Chondrocyte (in vitro differentiated cells): Measurements from ENCODE around the gene ENO2. TPM values are rescaled to one million over a fixed set of nuclear protein-coding genes. Genes with fewer than 3 reads are reported as not detected.
A peak's percentile ranks its signal among the peaks of the same experiment; 100 is the strongest.

ENCODE experiments used
- DNase-seq: peaks from one replicate; pipeline ENCODE4 v3.0.0; 2021; ENCODE audit warnings: mixed read lengths, low spot score
- H3K27ac Mint-ChIP-seq: one replicate; pipeline ENCODE4 v1.8.0; 2021; ENCODE audit warnings: mild to moderate bottlenecking, moderate library complexity, mixed read lengths; ENCODE audit not compliant: unreplicated experiment
- H3K27me3 Mint-ChIP-seq: 2 replicates; pipeline ENCODE4 v1.8.0; 2021; ENCODE audit warnings: low read depth, mixed read lengths
- H3K36me3 Mint-ChIP-seq: 2 replicates; pipeline ENCODE4 v1.8.0; 2021; ENCODE audit warnings: low read depth, mixed read lengths
- H3K4me1 Mint-ChIP-seq: 2 replicates; pipeline ENCODE4 v1.8.0; 2021; ENCODE audit warnings: low read depth, mild to moderate bottlenecking, mixed read lengths
- H3K4me3 Mint-ChIP-seq: one replicate; pipeline ENCODE4 v1.8.0; 2021; ENCODE audit warnings: mild to moderate bottlenecking, moderate library complexity, mixed read lengths; ENCODE audit not compliant: unreplicated experiment
- H3K9me3 Mint-ChIP-seq: 2 replicates; pipeline ENCODE4 v1.8.0; 2021; ENCODE audit warnings: low read depth, mixed read lengths
- total RNA-seq: library from RNA; stranded (reverse); gene quantifications from 3 replicates; pipeline ENCODE4 v1.2.1, GENCODE V29; 2021
- TF ChIP-seq, protein P1 (sequence below): fragments of 200-600 bp; sonication (generic); IDR thresholded peaks from 2 replicates; pipeline ENCODE4 v1.5.0; 2021; ENCODE audit warnings: antibody characterized with exemption, mild to moderate bottlenecking, moderate library complexity

The ENO2 gene
- total RNA-seq, 1 donor from 2014 or later: 58.6 TPM

GRCh38 chr12:6943389-6943721 is 29.0 kb downstream of the ENO2 start:
- no peaks in the 10 kb centered on the region for H3K9me3 Mint-ChIP-seq
- no peak for DNase-seq
- TF ChIP-seq, protein P1, sequence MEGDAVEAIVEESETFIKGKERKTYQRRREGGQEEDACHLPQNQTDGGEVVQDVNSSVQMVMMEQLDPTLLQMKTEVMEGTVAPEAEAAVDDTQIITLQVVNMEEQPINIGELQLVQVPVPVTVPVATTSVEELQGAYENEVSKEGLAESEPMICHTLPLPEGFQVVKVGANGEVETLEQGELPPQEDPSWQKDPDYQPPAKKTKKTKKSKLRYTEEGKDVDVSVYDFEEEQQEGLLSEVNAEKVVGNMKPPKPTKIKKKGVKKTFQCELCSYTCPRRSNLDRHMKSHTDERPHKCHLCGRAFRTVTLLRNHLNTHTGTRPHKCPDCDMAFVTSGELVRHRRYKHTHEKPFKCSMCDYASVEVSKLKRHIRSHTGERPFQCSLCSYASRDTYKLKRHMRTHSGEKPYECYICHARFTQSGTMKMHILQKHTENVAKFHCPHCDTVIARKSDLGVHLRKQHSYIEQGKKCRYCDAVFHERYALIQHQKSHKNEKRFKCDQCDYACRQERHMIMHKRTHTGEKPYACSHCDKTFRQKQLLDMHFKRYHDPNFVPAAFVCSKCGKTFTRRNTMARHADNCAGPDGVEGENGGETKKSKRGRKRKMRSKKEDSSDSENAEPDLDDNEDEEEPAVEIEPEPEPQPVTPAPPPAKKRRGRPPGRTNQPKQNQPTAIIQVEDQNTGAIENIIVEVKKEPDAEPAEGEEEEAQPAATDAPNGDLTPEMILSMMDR: no peak
- H3K4me3 Mint-ChIP-seq: peak overlapping the region; percentile 91
- no peaks in the 10 kb centered on the region for H3K27me3 Mint-ChIP-seq
- H3K27ac Mint-ChIP-seq: peak overlapping the region; percentile 92
- H3K36me3 Mint-ChIP-seq: peaks cover 16% of the 10 kb centered on the region
- peaks cover 45% of the 10 kb centered on the region for H3K4me1 Mint-ChIP-seq

- H3K27me3 Mint-ChIP-seq: no peaks in the 10 kb centered on the region
- H3K9me3 Mint-ChIP-seq: no peaks in the 10 kb centered on the region
- peak within 1 kb of the TSS; percentile 92 for H3K27ac Mint-ChIP-seq
- no peak for DNase-seq
- peaks cover 16% of the 10 kb centered on the region for H3K36me3 Mint-ChIP-seq
- TF ChIP-seq, protein P1: no peak
- peak within 1 kb of the TSS; percentile 91 for H3K4me3 Mint-ChIP-seq
- H3K4me1 Mint-ChIP-seq: peaks cover 45% of the 10 kb centered on the region
Observed at GRCh38 chr12:6943722-6944380, 29.5 kb downstream of the ENO2 start, which contains the start of the genes C12orf57 and RNU7-1. C12orf57 (plus strand) TSS chr12:6944022; CDS start chr12:6944122, 100 bp downstream. RNU7-1 (plus strand) TSS chr12:6943816.

DNA sequence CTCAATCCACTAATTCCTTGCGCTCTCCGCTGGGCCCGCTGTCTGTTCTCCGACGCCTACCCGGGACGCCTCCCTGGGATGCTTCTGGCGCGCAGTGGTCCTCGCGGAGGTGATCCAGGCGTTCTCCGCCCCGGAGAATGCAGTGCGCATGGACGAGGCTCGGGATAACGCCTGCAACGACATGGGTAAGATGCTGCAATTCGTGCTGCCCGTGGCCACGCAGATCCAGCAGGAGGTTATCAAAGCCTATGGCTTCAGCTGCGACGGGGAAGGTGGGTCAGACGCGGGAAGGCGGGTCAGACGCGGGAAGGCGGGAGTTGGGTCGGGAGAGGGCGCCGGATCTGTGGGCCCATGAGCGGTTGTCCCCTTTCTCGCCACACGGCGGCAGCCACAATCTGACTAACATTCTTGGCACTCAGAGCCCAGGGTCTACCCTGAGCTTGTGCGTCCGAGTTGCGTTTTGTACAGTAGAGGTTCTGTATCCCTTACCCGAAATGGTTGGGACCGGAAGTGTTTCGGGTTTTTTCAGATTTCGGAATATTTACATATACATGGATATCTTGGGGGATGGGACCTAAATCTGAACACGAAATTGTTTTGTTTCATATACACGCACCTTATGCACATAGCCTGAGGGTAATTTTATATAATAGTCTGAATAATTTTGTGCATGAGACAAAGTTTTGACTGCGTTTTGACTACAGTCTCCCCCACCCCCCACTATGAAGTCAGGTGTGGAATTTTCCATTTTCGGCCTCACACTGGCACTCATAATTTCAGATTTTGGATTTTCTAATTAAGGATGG is 30.2 kb downstream of the ENO2 start:
- H3K27me3 Mint-ChIP-seq: no peaks in the 10 kb centered on the region
- H3K9me3 Mint-ChIP-seq: no peaks in the 10 kb centered on the region
- DNase-seq: no peak
- H3K27ac Mint-ChIP-seq: peak overlapping the region; percentile 92
- TF ChIP-seq, protein P1: peak; percentile 95
- peaks cover 14% of the 10 kb centered on the region for H3K36me3 Mint-ChIP-seq
- peaks cover 42% of the 10 kb centered on the region for H3K4me1 Mint-ChIP-seq
- peak overlapping the region; percentile 91 for H3K4me3 Mint-ChIP-seq

DNA sequence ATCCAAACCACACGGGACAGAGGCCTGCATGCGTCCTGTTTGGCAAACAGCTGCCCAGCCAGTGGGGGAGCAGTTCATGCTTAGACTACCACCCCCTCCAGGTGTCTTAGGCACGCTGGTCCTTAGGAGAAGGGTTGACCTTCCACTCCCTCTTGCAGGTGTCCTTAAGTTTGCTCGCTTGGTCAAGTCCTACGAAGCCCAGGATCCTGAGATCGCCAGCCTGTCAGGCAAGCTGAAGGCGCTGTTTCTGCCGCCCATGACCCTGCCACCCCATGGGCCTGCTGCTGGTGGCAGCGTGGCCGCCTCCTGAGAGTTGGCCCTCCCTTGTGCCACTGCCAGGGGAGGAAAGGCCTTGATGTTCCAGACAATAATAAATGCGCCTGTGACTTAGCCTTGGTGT is 31.2 kb downstream of the ENO2 start:
- Mint-ChIP-seq H3K4me1 (peaks cover 39% of the 10 kb centered on the region), H3K27me3 (no peaks in the 10 kb centered on the region), H3K9me3 (no peaks in the 10 kb centered on the region), H3K36me3 (peaks cover 10% of the 10 kb centered on the region), H3K27ac (no peak overlapping the region), H3K4me3 (peak overlapping the region; percentile 91)
- TF ChIP-seq, protein P1: no peak
- DNase-seq: no peak

- H3K27ac Mint-ChIP-seq: no peak overlapping the region
Observed at GRCh38 chr12:6946033-6946919, 31.9 kb downstream of the ENO2 start.

More at GRCh38 chr12:6946033-6946919, 31.9 kb downstream of the ENO2 start:
- Mint-ChIP-seq H3K27me3 (no peaks in the 10 kb centered on the region), H3K4me1 (peaks cover 36% of the 10 kb centered on the region), H3K4me3 (no peak overlapping the region), H3K9me3 (no peaks in the 10 kb centered on the region), H3K36me3 (peaks cover 8% of the 10 kb centered on the region)
- TF ChIP-seq, protein P1: no peak
- no peak for DNase-seq
